Panc1 (cell line): ENCODE data around the gene TDRD5. TPM values are rescaled to one million over a fixed set of nuclear protein-coding genes. Genes with fewer than 3 reads are reported as not detected.

Experiments used
- ATAC-seq: fragments of 200-7000 bp; cut with Tn5 transposase; 2 replicates; pipeline ENCODE4 v1.9.1; 2020; ENCODE audit warnings: mild to moderate bottlenecking, moderate library complexity
- BruUV-seq: library from RNA; stranded (reverse); fragments of 400-500 nt; replicated peaks from 2 replicates; lab custom pipeline; 2021; lab: Mats Ljungman, UMichigan
- CTCF ChIA-PET: fragments of 300-600 bp; sonication (Branson Sonifier 250); formaldehyde crosslinking; loops from one replicate; lab custom pipeline; 2022; ENCODE audit warnings: antibody characterized with exemption; lab: Charles Lee
- POLR2A ChIA-PET: fragments of 300-600 bp; sonication (Branson Sonifier 250); formaldehyde crosslinking; loops from one replicate; lab custom pipeline; 2022; ENCODE audit warnings: antibody characterized with exemption; lab: Charles Lee
- DNase-seq: peaks from one replicate; pipeline ENCODE4 v3.0.0-alpha.2; 2010; ENCODE audit warnings: low read depth, low spot score
- H3K27ac ChIP-seq: 2 replicates; pipeline ENCODE4 v1.5.1; 2011; ENCODE audit warnings: mild to moderate bottlenecking, low read length, inconsistent platforms
- H3K27me3 ChIP-seq: fragments of 200-500 bp; sonication (Bioruptor generic); 2 replicates; pipeline ENCODE4 v1.6.0; 2014; ENCODE audit warnings: low read length, inconsistent platforms; ENCODE audit not compliant: control insufficient read depth, insufficient read depth
- H3K36me3 ChIP-seq: fragments of 200-500 bp; sonication (Bioruptor generic); 2 replicates; pipeline ENCODE4 v1.5.1; 2014; ENCODE audit warnings: inconsistent platforms, mild to moderate bottlenecking, low read length, moderate library complexity; ENCODE audit not compliant: control insufficient read depth, insufficient read depth
- H3K4me1 ChIP-seq: 2 replicates; pipeline ENCODE4 v1.5.1; 2011; ENCODE audit warnings: inconsistent platforms, mild to moderate bottlenecking, low read length, moderate library complexity; ENCODE audit not compliant: control insufficient read depth, insufficient read depth
- H3K4me3 ChIP-seq, 2 experiments: 2 replicates each; pipeline ENCODE4 v1.5.1; 2011 to 2012; ENCODE audit warnings: low read depth in 2 of 2, low read length in 2 of 2, mild to moderate bottlenecking in 2 of 2, inconsistent platforms in 1 of 2, moderate library complexity in 1 of 2
- H3K9me3 ChIP-seq: fragments of 200-500 bp; sonication (Bioruptor generic); 2 replicates; pipeline ENCODE4 v1.5.1; 2014; ENCODE audit warnings: low read depth, mild to moderate bottlenecking, inconsistent platforms, low read length, moderate library complexity; ENCODE audit not compliant: control insufficient read depth, insufficient read depth
- CTCF ChIP-seq: fragments of 450-650 bp; IDR thresholded peaks from 2 replicates; pipeline ENCODE4 v1.5.1; 2017; ENCODE audit warnings: mild to moderate bottlenecking
- POLR2AphosphoS5 ChIP-seq: IDR thresholded peaks from 2 replicates; pipeline ENCODE4 v1.6.1; 2012; ENCODE audit warnings: mild to moderate bottlenecking, low read depth, low read length, moderate library complexity
- SIN3A ChIP-seq: IDR thresholded peaks from 2 replicates; pipeline ENCODE4 v1.6.1; 2012; ENCODE audit warnings: low read depth, mild to moderate bottlenecking, low read length, moderate library complexity, borderline replicate concordance; ENCODE audit not compliant: insufficient read depth
- TCF7L2 ChIP-seq: IDR thresholded peaks from 2 replicates; pipeline ENCODE4 v1.6.1; 2011; ENCODE audit warnings: mild to moderate bottlenecking, low read depth, low read length, inconsistent platforms
- in situ Hi-C: cut with HindIII; loops from 2 replicates; pipeline ENCODE4 v1.10.0; 2016; ENCODE audit warnings: low sequenced_read_pairs, low pct_unique_long_range_greater_than_20kb
- intact Hi-C: fragments of 100-400 bp; cut with micrococcal nuclease; formaldehyde crosslinking; loops from one replicate; pipeline ENCODE4 v1.10.0; 2022; ENCODE audit not compliant: unreplicated experiment
- total RNA-seq: library from RNA; stranded (reverse); gene quantifications from one replicate; pipeline ENCODE4 v1.2.1, GENCODE V29; 2021; ENCODE audit not compliant: unreplicated experiment
- TF ChIP-seq, protein P1 (sequence below), 2 experiments: IDR thresholded peaks; 2 replicates each; pipeline ENCODE4 v1.6.1; 2011 to 2012; ENCODE audit warnings: low read depth in 2 of 2, control low read depth in 1 of 2, low read length in 1 of 2, mild to moderate bottlenecking in 1 of 2, moderate library complexity in 1 of 2; ENCODE audit not compliant: insufficient read depth in 1 of 2

The TDRD5 gene
- total RNA-seq, 1 experiment from 2014 or later, result 2.4 TPM

DNA sequence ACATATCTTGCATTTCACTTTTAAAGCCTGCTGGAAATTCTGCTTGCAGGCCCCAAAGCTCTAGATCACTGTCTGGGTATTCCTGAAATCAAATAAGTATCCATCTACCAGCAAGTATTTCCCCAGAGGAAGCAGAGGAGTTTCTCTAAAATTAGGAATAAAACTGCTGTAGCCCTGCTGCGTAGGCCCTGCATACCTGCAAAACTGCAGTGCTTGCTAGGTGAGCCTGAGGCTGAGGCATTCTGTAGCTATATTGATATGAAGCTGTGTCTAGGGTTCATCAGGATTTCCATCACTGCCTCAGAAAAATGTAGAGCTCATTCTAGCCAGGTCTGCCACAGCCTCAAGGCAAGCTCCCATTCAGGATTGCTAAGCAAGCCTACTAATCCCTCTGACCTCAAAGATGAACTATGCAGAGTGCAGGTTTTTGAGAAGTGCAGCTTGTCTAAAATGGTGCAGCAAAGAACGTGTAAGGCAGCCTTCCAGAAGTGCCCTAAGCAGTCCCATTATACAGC lies 44.6 kb upstream of the TDRD5 start:
- BruUV-seq, result no TSS peak
- H3K36me3 ChIP-seq, result no peaks in the 10 kb centered on the region
- no peak for TF ChIP-seq CTCF
- no peak for TF ChIP-seq SIN3A
- TF ChIP-seq POLR2AphosphoS5, result no peak
- no peak for TF ChIP-seq TCF7L2
- TF ChIP-seq, protein P1, sequence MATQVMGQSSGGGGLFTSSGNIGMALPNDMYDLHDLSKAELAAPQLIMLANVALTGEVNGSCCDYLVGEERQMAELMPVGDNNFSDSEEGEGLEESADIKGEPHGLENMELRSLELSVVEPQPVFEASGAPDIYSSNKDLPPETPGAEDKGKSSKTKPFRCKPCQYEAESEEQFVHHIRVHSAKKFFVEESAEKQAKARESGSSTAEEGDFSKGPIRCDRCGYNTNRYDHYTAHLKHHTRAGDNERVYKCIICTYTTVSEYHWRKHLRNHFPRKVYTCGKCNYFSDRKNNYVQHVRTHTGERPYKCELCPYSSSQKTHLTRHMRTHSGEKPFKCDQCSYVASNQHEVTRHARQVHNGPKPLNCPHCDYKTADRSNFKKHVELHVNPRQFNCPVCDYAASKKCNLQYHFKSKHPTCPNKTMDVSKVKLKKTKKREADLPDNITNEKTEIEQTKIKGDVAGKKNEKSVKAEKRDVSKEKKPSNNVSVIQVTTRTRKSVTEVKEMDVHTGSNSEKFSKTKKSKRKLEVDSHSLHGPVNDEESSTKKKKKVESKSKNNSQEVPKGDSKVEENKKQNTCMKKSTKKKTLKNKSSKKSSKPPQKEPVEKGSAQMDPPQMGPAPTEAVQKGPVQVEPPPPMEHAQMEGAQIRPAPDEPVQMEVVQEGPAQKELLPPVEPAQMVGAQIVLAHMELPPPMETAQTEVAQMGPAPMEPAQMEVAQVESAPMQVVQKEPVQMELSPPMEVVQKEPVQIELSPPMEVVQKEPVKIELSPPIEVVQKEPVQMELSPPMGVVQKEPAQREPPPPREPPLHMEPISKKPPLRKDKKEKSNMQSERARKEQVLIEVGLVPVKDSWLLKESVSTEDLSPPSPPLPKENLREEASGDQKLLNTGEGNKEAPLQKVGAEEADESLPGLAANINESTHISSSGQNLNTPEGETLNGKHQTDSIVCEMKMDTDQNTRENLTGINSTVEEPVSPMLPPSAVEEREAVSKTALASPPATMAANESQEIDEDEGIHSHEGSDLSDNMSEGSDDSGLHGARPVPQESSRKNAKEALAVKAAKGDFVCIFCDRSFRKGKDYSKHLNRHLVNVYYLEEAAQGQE (IDR thresholded peaks at IDR 0.05; ENCODE audit: insufficient read depth in 1 of 2, low read depth in 2 of 2, low read length in 1 of 2), result no peak
- no peak overlapping the region for H3K27ac ChIP-seq
- CTCF ChIA-PET, result no interaction called here
- in situ Hi-C loops (no loop called here), intact Hi-C loops (no loop called here)
- ATAC-seq (no peak), DNase-seq (no peak)
- no peaks in the 10 kb centered on the region for H3K27me3 ChIP-seq
- no peak overlapping the region for H3K4me3 ChIP-seq
- H3K9me3 ChIP-seq, result no peaks in the 10 kb centered on the region
- H3K4me1 ChIP-seq, result no peaks in the 10 kb centered on the region
- POLR2A ChIA-PET, result no interaction called here

GRCh38 chr1:179548666-179549367 lies 42.8 kb upstream of the TDRD5 start:
- POLR2A ChIA-PET, result no interaction called here
- BruUV-seq, result no TSS peak
- no peak overlapping the region for H3K27ac ChIP-seq
- DNase-seq (no peak), ATAC-seq (no peak)
- H3K9me3 ChIP-seq, result no peaks in the 10 kb centered on the region
- TF ChIP-seq POLR2AphosphoS5 (no peak), TCF7L2 (no peak), CTCF (no peak), SIN3A (no peak)
- TF ChIP-seq, protein P1 (IDR thresholded peaks at IDR 0.05; ENCODE audit: insufficient read depth in 1 of 2, low read depth in 2 of 2, low read length in 1 of 2), result no peak
- H3K4me3 ChIP-seq, result no peak overlapping the region
- H3K36me3 ChIP-seq, result no peaks in the 10 kb centered on the region
- intact Hi-C loops (no loop called here), in situ Hi-C loops (no loop called here)
- CTCF ChIA-PET, result no interaction called here
- H3K27me3 ChIP-seq, result no peaks in the 10 kb centered on the region
- H3K4me1 ChIP-seq, result no peaks in the 10 kb centered on the region
